GM18502 (cell line): ENCODE results near the gene ZNF595.
"Not testable (repeated sequence)": the region's sequence is repeated elsewhere in the genome, so short reads cannot be mapped to it uniquely, and the experiment has no call there.

ENCODE experiments used
- ATAC-seq: cut with Tn5 transposase; IDR thresholded peaks from one replicate; pipeline ENCODE4 v1.9.1; 2021; ENCODE audit warnings: mild to moderate bottlenecking; ENCODE audit not compliant: unreplicated experiment, poor library complexity

The ZNF595 gene

DNA sequence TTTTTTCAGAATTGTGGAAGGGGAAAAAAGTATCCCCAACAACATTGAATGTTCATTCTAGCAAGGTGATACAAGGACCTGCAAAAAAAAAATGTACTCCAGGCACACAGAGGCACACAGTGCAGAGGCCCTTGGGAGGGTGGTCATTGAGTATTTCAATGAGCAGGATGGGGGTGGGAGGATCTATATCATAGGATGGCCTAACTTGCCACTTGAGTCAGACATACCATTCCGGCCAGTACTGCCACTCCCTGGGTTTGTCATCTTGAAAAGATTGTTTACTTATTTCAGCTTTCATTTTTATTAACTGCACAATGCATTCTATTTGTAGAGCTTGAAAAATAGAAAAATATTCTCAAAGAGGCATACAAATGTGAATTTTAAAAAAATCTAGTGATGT, 18.7 kb downstream of the ZNF595 start:
- no peak for ATAC-seq

DNA sequence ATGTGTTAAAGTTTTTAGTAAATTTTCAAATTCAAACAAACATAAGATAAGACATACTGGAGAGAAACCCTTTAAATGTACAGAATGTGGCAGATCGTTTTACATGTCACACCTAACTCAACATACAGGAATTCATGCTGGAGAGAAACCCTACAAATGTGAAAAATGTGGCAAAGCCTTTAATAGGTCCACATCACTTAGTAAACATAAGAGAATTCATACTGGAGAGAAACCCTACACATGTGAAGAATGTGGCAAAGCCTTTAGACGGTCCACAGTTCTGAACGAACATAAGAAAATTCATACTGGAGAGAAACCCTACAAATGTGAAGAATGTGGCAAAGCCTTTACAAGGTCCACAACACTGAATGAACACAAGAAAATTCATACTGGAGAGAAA, 32.8 kb downstream of the ZNF595 start:
- no peak for ATAC-seq

DNA sequence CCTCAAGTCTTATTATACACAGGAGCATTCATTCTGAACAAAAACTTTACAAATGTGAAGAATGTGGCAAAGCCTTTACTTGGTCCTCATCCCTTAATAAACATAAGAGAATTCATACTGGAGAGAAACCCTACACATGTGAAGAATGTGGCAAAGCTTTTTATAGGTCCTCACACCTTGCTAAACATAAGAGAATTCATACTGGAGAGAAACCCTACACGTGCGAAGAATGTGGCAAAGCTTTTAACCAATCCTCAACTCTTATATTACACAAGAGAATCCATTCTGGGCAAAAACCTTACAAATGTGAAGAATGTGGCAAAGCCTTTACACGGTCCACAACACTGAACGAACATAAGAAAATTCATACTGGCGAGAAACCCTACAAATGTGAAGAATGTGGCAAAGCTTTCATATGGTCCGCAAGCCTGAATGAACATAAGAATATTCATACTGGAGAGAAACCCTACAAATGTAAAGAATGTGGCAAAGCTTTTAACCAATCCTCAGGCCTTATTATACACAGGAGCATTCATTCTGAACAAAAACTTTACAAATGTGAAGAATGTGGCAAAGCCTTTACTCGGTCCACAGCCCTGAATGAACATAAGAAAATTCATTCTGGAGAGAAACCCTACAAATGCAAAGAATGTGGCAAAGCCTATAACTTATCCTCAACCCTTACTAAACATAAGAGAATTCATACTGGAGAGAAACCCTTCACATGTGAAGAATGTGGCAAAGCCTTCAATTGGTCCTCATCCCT, 33.6 kb downstream of the ZNF595 start:
- ATAC-seq, result not testable (repeated sequence)

DNA sequence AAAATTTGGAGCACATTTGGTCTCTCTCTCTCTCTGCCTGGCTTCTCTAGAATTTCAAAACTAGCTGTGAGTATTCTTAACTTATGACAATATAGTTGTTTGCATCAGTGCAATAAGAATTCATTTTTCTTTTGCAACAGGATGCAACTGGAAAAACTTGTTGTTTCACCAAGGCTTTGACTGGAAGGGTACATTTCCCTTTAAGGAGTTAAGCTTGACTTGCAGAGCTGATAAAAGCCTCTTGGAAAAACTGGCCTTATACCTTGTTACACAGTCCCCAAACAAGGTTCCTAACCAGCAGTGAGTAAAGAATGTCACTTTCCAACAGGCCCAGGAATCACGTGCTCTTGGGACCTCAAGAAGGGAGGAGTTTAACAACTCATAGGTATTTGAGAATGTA, 45.3 kb downstream of the ZNF595 start:
- ATAC-seq, result no peak

DNA sequence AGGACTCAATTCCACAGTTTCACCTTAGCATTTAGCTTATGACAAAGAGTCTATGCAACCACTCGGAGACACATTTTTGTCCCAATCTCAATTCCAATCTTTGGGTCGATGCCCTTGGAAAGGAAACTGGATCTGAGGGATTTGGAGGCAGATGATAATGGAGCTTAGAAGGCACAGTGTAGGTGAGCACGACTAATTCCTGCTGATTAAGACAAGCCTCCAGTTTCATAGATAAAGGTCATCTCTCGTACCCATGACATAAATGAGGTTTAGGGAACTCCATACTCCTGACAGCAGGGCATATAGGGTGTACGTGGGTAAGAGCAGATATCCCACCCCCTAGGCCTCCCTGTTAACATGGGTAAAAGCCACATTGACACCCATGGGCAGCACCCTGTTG, 46.7 kb downstream of the ZNF595 start:
- ATAC-seq, result no peak

DNA sequence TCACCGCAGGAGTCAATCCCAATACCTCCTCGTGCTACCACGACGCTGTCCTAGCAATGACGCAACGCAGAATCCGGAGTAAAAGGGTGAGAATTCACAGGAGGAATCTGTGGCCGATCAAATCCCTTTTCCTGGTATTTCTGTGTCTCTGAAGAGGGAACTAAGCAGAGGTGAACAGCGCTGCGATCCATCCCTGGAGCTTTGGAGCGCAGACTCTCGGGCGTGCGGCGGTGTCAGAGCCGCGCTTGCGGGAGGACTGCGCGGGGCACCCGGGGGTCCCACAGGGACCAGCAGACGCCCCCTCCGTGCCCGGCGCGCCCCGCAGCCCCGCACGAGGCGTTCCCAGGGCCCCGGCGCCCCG, 53.9 kb downstream of the ZNF595 start:
- ATAC-seq, result no peak

DNA sequence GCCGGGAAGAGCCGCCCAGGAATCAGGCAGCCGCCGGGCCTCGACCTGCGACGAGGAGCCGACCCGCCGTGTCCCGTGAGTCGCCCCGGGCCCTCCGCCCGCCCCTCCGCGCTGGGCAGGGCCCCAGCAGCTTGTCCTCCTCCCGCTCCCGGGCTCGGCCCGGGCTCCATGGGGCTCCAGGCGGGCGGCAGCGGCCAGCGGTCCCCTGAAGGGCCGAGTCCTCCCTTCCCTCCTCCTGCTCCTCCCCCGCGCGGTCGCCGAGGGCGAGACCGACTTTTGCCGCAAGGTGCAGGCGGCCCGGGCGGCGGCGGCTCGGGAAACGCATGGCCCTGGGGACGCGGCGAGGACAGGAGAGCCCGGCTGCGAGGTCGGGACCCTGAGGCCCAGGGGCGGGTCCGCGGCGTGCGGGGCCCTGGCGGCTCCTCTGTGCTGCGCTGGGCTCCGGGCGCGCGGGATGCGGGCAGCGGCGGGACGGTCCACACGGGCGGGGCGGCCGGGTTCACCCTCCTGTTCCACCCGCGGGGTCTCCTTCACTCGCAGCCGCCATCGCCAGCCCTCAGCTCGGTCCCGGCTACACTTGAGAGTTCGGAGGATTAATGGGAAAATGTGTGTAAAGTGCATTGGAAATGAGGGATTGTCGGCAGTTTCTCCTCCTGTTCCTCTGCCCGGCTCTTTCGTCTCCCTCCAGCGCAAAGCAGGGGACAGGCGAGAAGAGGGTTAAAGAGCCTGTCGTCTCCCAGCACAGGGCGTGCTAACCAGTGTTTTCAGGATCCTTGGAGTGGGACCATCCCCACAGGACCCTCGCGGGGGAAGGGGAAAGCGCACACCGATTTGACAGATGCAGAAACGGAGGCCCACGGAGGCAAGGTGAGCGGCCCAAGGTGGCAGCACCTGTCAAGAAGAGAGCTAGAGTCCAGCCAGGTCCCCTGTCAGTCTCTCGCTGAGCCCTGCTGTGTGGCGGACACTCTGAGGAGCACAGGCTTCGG, 54.6 kb downstream of the ZNF595 start:
- no peak for ATAC-seq

DNA sequence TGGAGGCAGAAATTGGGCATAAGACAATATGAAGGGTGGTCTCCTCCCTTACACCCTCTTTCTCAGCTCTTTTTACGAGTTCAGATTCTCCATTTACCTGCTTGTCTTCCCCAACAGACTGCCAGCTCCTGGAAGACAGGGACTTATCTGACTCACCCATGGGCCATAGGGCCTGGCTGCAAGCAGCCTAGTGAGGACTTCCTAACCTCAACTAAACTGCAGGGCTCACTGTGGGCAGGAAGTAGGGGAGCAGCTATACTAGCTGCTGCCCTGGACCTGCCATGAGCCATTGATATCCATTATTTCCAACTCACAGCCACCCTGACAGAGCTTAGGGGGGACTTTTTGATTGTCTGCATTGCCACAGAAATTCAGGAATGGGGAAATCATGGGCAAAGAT, 59.6 kb downstream of the ZNF595 start:
- ATAC-seq, result no peak

DNA sequence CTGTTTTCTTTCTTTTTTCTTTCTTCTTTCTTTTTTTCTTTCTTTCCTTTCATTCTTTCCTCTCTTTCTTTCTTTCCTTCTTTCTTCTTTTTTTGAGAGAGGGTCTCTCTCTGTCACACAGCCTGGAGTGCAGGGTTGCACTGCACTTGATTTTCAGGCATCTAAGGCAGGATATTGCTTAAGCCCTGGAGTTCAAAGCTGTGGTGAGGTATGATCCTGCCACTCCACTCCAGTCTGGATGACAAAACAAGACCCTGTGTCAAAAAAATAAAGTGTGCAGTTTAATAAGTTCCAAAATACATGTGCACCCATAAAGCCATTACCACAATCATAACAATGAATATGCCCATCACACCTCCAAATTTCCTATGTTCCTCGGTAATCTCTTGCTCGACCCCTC, 60.6 kb downstream of the ZNF595 start:
- ATAC-seq, result no peak

DNA sequence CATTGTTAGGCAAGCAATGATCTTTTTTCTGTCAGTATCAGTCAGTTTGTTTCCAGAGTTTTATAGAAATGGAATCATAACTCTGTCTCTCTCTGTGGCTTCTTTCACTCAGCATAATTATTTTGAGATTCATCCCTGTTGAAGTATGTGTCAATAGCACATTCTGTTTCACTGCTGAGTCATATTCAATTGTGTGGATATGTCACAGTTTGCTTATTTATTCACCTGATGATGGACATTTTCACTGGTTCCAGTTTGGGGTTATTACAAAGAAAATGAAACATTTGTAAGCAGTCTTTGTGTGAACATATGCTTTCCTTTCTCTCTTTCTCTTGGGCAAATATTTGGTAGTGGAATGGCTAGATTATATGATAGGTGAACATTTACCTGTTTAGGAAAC, 61.0 kb downstream of the ZNF595 start:
- no peak for ATAC-seq

DNA sequence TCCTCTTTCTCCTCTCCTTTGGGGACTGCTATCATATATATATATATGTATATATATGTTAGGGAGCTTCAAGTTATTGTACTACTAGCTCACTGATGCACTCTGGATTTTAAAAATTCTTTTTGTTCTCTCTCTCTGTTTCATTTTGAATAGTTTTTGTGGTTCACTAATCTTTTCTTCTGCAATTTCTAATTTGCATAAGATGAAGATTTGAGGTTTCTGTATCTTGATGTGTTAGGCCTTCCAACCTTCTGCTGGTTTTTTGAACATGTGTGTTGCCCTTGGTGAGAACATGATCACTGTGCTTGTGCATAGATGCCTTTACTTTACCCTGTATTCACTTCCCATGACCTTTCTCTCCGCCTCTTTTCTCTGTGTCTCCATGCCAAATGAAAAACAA, 63.4 kb downstream of the ZNF595 start:
- ATAC-seq, result no peak

DNA sequence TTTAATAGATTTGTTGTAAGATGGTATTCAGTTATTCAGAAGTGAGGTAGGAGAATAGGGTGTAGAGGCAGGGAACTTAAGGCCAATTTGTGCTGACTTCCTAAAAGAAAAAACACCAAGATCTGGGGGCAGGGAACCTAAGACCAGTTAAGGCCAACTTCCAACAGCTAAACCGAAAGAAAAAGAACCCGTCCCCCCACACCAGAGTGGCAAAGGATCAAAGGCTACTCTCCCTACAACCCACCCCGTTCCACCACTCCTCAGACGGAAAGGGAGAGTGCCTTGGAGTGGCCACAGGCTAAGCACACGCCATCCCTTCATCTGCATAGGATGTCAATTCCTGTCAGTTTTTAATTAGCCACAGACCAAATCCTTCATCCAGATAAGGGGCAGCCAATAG, 67.5 kb downstream of the ZNF595 start:
- ATAC-seq, result no peak

DNA sequence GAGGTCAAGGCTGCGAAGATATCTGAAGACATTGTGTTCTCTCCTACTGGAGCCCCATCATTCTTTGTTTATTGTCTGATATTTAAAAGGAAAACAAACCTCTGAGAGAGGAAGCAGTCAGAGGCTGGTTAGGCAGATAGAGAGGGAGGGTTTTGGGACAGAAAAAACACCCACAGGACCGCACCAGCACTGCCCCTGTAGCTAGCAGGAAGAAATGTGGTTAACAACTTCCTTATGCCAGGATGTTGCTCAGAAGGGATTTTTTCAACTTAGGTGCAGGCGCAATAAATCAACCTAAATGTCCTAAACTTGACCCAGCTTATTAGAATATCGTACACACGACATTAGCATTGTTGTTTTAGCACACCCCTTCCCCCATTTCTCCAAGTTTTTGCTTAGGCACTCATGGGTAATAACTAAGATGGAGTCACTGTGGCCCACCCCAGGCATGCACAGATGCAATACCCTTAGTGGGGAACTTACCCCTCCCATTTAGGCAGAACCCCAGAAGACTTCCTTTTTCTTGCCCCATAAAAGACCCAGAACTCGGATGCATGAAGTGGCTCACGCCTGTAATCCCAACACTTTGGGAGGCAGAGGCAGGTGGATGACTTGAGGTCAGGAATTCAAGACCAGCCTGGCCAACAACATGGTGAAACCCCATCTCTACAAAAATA, 68.4 kb downstream of the ZNF595 start:
- no peak for ATAC-seq

DNA sequence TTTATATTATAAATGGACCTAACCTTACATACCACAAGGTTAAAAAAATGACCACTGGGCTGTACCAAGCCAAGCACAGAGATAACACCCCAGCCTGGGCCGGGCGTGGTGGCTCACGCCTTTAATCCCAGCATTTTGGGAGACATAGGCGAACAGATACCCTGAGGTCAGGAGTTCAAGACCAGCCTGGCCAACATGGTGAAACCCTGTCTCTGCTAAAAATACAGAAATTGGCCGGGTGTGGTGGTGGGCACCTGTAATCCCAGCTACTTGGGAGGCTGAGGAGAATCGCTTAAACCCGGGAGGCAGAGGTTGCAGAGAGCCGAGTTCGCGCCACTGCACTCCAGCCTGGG, 70.8 kb downstream of the ZNF595 start:
- not testable (repeated sequence) for ATAC-seq

DNA sequence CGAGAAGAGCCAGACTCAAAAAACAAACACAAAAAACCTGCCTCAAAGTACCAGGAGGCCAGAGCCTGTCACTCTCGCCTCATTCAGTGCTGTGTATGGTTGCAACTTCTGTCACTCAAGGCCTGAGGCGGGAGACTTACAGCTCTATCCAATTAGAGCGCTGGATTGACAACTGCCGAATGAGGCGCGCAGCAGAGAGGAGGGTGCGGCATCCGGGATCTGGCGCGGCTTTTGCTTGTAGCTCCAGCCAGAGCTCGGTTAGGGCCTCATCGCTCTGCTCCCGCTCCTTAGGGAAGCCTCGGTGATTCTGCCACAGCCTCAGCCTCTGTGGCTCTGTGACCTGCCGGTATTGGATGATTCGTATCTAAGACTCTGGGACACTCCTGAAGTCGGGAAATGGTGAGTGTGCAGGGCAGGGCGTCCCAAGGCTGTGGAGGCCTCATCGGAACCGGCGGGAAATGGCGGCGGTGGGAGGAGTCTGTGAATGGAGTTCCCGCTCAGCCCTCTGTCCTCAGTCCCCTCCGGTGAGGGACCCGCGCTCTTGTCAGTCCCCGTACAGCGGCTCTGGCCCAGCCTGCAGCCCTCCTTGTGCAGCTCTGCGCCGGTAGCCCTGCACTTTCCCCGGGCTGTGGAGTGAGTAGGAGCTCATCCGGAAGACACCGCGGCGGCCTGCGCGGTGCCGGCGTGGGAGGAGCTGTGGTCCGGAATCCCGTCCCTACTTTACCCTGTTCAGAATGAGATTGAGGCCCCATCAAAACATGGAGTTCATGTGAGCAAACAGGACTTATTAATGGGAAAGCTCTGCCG, 71.4 kb downstream of the ZNF595 start, which contains the start of gene ZNF718:
Gene ZNF718 (plus strand): TSS at position 227 of the 807 bp plus-strand sequence. CDS start 170 bp downstream, at position 397.
- ATAC-seq, result peak; percentile 99

DNA sequence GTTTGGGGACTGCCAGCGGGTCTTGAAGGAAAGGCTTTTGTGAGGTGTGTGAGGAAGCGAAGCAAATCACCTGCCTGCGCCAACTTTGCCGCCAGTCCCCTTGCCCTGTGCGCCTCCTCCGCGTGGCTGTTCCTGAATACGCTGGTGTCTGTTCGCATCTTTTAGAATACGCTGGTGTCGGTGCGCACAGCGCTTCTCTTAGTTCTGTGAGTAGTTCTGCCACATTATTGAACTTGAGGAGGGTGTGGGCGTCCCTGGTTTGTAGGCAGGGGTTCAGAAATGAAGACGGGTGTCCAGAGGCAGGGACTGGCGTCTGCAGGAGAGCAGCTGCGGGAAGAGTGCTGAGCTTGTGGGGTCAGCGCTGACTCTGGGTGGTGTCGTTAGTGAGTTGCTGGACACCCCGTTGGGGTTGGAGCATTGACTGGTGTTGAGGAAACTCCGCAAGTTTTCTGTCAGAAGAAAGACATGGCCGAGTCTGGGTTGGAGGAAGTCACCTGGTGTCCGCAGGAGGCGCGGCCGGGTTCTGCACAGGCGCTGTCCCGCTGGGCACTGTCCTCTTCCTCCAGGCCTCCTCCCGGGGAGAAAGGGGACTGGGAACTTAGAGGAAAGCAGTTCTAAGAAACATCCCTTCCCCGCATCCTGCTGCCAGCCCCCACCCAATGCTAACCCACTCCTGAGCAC, 72.1 kb downstream of the ZNF595 start:
- peak; percentile 21 for ATAC-seq

DNA sequence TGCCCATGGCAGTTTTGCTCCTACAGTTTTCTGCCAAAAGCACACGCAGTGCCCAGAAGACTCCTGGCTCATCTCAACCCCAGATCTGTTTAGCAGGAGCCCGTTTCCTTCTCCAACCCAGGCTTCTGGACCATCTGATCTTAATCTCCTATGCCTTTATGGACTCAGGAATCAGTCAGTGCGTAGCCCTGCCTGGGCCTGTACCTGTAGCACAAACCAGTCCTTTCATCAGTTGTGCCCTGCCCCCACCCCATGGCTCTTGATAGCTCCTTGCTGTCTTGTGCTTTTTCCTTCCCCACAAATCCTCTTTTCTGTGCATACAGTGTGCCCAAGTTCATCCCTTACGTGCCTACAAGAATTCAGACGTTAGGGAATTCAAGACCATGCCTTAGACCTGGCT, 72.7 kb downstream of the ZNF595 start:
- ATAC-seq, result no peak

DNA sequence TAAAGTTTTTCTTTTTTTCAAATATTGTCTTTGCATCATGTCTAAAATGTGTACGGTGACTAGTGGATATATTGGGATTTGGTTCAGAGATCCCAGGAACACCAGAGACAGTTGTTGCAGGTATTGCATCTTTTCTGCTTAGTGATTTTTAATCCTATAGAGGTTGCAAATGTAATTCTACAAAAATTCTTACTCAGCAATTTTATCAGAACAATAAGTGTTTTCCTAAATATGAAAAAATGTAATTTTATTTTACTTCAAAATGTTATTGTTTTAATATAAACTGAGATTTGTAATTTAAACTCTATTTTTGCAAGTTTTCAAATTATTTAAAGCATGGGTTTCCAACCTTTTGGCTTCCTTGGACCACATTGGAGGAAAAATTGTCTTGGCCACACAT, 79.4 kb downstream of the ZNF595 start:
- ATAC-seq, result no peak
